Esophagus muscularis mucosa (tissue), 4 donors: ENCODE measurements around the gene LRFN5. TPM values are rescaled to one million over a fixed set of nuclear protein-coding genes. Genes with fewer than 3 reads are reported as not detected.
"Not testable (repeated sequence)": the region's sequence is repeated elsewhere in the genome, so short reads cannot be mapped to it uniquely, and the experiment has no call there.

Experiments
- DNase-seq: peaks from one replicate; pipeline ENCODE4 v3.0.0-alpha.2; 2017; ENCODE audit errors: extremely low spot score
- H3K27ac ChIP-seq, 4 donors: fragments of 200-600 bp; sonication (generic); replicated peaks in 1 of 4; 1 replicate in 3 of 4; 2 replicates in 1 of 4; pipeline ENCODE4 v1.5.1; 2016 to 2019; ENCODE audit warnings: mild to moderate bottlenecking in 1 of 4
- H3K27me3 ChIP-seq, 4 donors: fragments of 200-600 bp; sonication (generic); one replicate each; pipeline versions ENCODE4 v1.5.1 to v1.6.0; 2016 to 2019
- H3K36me3 ChIP-seq, 4 donors: fragments of 200-600 bp; sonication (generic); one replicate each; pipeline ENCODE4 v1.5.1; 2016 to 2019
- H3K4me1 ChIP-seq, 4 donors: fragments of 200-600 bp; sonication (generic); one replicate each; pipeline ENCODE4 v1.5.1; 2016 to 2019
- H3K4me3 ChIP-seq, 4 donors: fragments of 200-600 bp; sonication (generic); 1 replicate in 2 of 4; 2 replicates in 2 of 4; pipeline ENCODE4 v1.5.1; 2016 to 2019; ENCODE audit warnings: mild to moderate bottlenecking in 4 of 4, moderate library complexity in 1 of 4
- H3K9me3 ChIP-seq, 4 donors: fragments of 200-600 bp; sonication (generic); 1 replicate in 3 of 4; 2 replicates in 1 of 4; pipeline ENCODE4 v1.5.1; 2016 to 2019
- EP300 ChIP-seq: sonication (generic); formaldehyde crosslinking; IDR thresholded peaks from one replicate; pipeline ENCODE4 v1.6.1; 2017; ENCODE audit warnings: antibody characterized with exemption
- POLR2A ChIP-seq: fragments of 450-650 bp; IDR thresholded peaks from one replicate; pipeline ENCODE4 v1.6.1; 2017; ENCODE audit warnings: antibody characterized with exemption, moderate library complexity, mild to moderate bottlenecking, low read depth
- POLR2AphosphoS5 ChIP-seq, 2 donors: sonication (generic); formaldehyde crosslinking; IDR thresholded peaks; one replicate each; pipeline ENCODE4 v1.6.1; 2017; ENCODE audit warnings: antibody characterized with exemption in 2 of 2
- WGBS: methylation state at CpG from one replicate; pipeline ENCODE4 v1.1.5; 2018; 5-methylcytosine and 5-hydroxymethylcytosine counted together
- intact Hi-C: fragments of 100-400 bp; cut with DNase I; formaldehyde crosslinking; loops from one replicate; pipeline ENCODE4 v1.15.1; 2023
- total RNA-seq, 4 donors: library from RNA; depleted of rRNA; stranded (reverse); fragments of >200 nt; gene quantifications; one replicate each; pipeline versions ENCODE4 v1.1.0 to v1.2.1, GENCODE V29; 2016
- TF ChIP-seq, protein P1 (sequence below), 3 experiments: fragments of 200-600 bp in 2 of 3; fragments of 450-650 bp in 1 of 3; sonication (generic) in 2 of 3; IDR thresholded peaks; one replicate each; pipeline ENCODE4 v1.5.1; 2017 to 2019; ENCODE audit warnings: antibody characterized with exemption in 3 of 3, mild to moderate bottlenecking in 2 of 3, moderate library complexity in 1 of 3

The LRFN5 gene
- total RNA-seq, 4 donors from 2014 or later, result 2.1 to 4.6 (median 3.3) TPM

DNA sequence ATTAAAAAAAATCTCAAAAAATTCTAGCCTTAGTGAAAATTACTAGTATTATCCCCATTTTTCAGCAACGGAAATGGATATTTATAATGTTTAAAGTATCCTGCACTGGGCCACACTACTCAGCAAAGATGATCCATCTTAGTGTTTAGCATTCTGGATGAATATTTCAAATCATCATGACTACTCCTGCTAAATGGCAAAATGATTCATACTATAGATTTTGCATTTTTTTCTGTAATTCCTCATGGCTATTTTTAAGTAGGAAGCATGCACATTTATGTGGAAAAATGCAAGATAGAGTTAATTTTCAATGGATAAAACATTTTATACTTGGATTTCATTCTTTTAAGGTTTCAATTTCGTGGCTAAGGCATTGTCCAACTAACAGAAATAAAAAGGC, 59.6 kb downstream of the LRFN5 start:
- Histone ChIP-seq H3K4me3 (no peak overlapping the region), H3K27ac (no peak overlapping the region), H3K9me3 (no peaks in the 10 kb centered on the region), H3K27me3 (no peaks in the 10 kb centered on the region), H3K4me1 (no peaks in the 10 kb centered on the region), H3K36me3 (no peaks in the 10 kb centered on the region)
- TF ChIP-seq POLR2AphosphoS5 (IDR thresholded peaks at IDR 0.05) (no peak), POLR2A (no peak), EP300 (no peak)
- TF ChIP-seq, protein P1, sequence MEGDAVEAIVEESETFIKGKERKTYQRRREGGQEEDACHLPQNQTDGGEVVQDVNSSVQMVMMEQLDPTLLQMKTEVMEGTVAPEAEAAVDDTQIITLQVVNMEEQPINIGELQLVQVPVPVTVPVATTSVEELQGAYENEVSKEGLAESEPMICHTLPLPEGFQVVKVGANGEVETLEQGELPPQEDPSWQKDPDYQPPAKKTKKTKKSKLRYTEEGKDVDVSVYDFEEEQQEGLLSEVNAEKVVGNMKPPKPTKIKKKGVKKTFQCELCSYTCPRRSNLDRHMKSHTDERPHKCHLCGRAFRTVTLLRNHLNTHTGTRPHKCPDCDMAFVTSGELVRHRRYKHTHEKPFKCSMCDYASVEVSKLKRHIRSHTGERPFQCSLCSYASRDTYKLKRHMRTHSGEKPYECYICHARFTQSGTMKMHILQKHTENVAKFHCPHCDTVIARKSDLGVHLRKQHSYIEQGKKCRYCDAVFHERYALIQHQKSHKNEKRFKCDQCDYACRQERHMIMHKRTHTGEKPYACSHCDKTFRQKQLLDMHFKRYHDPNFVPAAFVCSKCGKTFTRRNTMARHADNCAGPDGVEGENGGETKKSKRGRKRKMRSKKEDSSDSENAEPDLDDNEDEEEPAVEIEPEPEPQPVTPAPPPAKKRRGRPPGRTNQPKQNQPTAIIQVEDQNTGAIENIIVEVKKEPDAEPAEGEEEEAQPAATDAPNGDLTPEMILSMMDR (IDR thresholded peaks at IDR 0.05), result no peak
- DNase-seq, result no peak
- intact Hi-C loops, result no loop called here
- 76% methylated on average over 2 of the region's 2 CpGs for WGBS

DNA sequence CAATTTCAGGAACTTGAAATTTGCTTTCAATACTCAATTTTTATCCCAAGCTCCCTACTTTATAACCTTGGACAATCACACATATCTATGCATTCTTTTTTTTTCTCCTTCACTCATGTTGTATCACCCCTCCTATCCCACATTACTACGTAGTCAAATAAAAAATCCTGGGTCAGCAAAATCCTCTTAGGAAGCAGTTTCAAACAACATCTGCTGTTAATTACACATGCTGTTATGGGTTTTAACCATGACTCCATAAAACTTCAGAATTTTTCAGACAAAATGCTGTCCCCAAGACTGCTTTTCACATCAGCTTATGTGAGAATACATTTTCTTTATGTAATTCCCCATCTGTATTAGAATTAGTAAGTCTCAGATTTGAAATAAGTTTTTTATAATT, 61.7 kb downstream of the LRFN5 start:
- WGBS, result 77% methylated on average over 1 of the region's 1 CpG
- Histone ChIP-seq H3K36me3 (no peaks in the 10 kb centered on the region), H3K4me1 (no peaks in the 10 kb centered on the region), H3K27me3 (no peaks in the 10 kb centered on the region), H3K9me3 (no peaks in the 10 kb centered on the region), H3K27ac (no peak overlapping the region), H3K4me3 (no peak overlapping the region)
- TF ChIP-seq POLR2A (no peak), POLR2AphosphoS5 (IDR thresholded peaks at IDR 0.05) (no peak), EP300 (no peak)
- TF ChIP-seq, protein P1 (IDR thresholded peaks at IDR 0.05), result no peak
- DNase-seq, result no peak
- intact Hi-C loops, result no loop called here

- H3K4me3 ChIP-seq, H3K27ac ChIP-seq, DNase-seq, H3K9me3 ChIP-seq, H3K36me3 ChIP-seq, H3K4me1 ChIP-seq, H3K27me3 ChIP-seq, intact Hi-C loops: not testable (repeated sequence)
- WGBS, result no CpG with 5 or more reads among the region's 24 CpGs
These were observed 66.9 kb downstream of the LRFN5 start for GRCh38 chr14:41673601-41674000.

DNA sequence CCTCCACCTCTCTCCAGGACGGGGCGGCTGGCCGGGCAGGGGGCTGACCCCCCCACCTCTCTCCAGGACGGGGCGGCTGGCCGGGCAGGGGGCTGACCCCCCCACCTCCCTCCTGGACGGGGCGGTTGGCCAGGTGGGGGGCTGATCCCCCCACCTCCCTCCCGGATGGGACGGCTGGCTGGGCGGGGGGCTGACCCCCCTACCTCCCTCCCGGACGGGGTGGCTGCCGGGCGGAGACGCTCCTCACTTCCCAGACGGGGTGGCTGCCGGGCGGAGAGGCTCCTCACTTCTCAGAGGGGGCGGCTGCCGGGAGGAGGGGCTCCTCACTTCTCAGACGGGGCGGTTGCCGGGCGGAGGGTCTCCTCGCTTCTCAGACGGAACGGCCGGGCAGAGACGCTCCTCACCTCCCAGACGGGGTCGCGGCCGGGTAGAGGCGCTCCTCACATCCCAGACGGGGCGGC, 67.9 kb downstream of the LRFN5 start:
- intact Hi-C loops, H3K36me3 ChIP-seq, H3K27me3 ChIP-seq, DNase-seq, H3K4me3 ChIP-seq, H3K4me1 ChIP-seq, H3K27ac ChIP-seq, H3K9me3 ChIP-seq: not testable (repeated sequence)
- no CpG with 5 or more reads among the region's 37 CpGs for WGBS

GRCh38 chr14:41699486-41699885, 92.8 kb downstream of the LRFN5 start:
- H3K9me3 ChIP-seq, result peaks cover 0 to 8% (median 0%) of the 10 kb centered on the region in 4 donors
- H3K4me1 ChIP-seq, result no peaks in the 10 kb centered on the region
- intact Hi-C loops, result no loop called here
- no peak overlapping the region for H3K4me3 ChIP-seq
- WGBS, result 53% methylated on average over 3 of the region's 3 CpGs
- no peaks in the 10 kb centered on the region for H3K36me3 ChIP-seq
- DNase-seq, result no peak
- no peaks in the 10 kb centered on the region for H3K27me3 ChIP-seq
- no peak for TF ChIP-seq POLR2AphosphoS5 (IDR thresholded peaks at IDR 0.05)
- H3K27ac ChIP-seq, result no peak overlapping the region

DNA sequence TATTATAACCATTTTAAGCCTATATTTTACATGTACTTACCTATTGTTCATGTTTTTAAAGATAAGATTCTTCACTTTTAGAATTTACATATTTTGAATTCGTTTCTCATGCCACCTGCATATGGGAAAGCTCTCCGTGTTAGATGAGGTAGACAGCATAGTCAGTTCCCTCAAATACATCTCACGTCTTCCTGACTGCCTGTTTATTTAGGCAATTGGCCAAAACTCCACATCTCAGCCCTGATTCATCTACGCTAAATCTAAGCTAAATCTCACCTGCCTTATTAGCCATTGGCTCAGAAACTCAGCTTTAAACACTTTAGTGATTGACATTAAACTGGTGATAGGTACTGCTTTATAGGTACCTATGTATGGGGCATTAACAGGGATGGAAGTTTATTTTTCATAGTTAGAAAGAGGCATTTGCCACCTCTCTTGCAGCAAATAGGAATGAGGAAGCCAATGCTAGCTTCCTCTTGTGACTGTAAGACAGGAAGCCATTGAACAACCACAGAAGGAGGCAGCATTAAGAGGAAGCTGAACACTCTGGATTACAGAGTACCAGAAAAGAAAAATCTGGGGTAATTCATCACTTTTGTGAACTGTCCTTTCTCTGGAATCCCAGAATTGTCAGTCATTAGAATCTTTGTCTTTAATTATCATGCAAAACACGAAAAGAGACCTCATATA, 111.9 kb downstream of the LRFN5 start:
- Histone ChIP-seq H3K27me3 (no peaks in the 10 kb centered on the region), H3K4me3 (no peak overlapping the region), H3K9me3 (no peaks in the 10 kb centered on the region), H3K36me3 (no peaks in the 10 kb centered on the region), H3K4me1 (no peaks in the 10 kb centered on the region), H3K27ac (no peak overlapping the region)
- intact Hi-C loops, result no loop called here
- TF ChIP-seq EP300 (no peak), POLR2AphosphoS5 (IDR thresholded peaks at IDR 0.05) (no peak), POLR2A (no peak)
- TF ChIP-seq, protein P1 (IDR thresholded peaks at IDR 0.05), result no peak
- 30% methylated on average over 5 of the region's 5 CpGs for WGBS
- DNase-seq, result no peak
